ENCODE data around the gene TMEM263. TPM values are rescaled to one million over a fixed set of nuclear protein-coding genes. Genes with fewer than 3 reads are reported as not detected.

The TMEM263 gene
- total and polyA plus RNA-seq, 9 of the 15 experiments (the other 6 are each of a cell fraction or from before 2014, with no cell fraction given) = 12.6 to 36.7 (median 24.4) TPM

DNA sequence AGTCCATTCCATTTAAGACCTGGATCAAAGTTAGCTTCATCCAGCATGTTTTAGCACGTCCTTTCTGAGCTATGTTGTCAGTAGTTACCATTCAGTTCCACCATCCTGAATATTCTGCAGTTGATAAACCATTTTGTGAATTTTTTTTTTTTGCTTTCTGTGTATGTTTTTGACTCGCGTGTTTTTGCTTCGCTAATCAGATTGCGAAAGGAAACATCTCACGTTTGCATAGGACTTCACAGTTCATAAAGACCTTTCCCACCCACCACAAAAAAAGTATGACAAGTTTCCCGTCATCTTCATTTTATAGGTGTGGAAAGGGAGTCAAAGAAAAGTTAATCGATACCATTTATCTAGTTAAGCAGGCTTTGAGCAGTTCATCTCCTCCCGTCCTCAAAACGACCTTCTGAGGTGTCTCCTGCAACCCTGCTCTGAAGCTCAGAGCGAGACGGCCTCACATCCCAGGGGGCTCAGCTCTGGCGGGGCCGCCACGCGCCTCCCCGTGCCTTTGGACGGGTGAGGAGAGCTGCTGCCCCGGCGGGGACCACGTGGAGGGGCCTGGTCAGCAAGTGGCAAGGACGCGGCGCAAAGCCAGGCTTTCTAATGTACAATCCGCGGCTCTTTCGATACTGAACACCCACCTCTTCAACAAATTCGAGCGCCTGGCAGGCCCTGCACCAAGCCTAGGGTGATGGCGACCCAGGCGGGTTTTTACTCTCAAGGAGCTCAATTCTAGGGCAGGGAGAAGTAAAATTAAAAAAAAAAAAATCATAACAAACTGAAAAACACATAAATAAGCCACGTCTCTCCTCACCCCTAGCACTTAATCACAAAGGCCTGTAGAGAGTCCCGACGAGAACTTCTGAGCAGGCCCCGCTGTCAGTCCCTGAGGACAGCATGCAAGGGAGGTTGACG is 988 bp upstream of the TMEM263 start (continued):
- no peak for TF ChIP-seq MEF2A (IDR thresholded peaks at IDR 0.05; ENCODE audit: control insufficient read depth, low read depth, low read length)
- TF ChIP-seq CREB3L1 (IDR thresholded peaks at IDR 0.05; ENCODE audit: borderline replicate concordance, low read depth) = no peak
- TF ChIP-seq RNF2 (IDR thresholded peaks at IDR 0.05) = no peak; the same call in 1 of the 2 replicates
- TF ChIP-seq, protein P1, sequence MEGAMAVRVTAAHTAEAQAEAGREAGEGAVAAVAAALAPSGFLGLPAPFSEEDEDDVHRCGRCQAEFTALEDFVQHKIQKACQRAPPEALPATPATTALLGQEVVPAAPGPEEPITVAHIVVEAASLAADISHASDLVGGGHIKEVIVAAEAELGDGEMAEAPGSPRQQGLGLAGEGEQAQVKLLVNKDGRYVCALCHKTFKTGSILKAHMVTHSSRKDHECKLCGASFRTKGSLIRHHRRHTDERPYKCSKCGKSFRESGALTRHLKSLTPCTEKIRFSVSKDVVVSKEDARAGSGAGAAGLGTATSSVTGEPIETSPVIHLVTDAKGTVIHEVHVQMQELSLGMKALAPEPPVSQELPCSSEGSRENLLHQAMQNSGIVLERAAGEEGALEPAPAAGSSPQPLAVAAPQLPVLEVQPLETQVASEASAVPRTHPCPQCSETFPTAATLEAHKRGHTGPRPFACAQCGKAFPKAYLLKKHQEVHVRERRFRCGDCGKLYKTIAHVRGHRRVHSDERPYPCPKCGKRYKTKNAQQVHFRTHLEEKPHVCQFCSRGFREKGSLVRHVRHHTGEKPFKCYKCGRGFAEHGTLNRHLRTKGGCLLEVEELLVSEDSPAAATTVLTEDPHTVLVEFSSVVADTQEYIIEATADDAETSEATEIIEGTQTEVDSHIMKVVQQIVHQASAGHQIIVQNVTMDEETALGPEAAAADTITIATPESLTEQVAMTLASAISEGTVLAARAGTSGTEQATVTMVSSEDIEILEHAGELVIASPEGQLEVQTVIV (CRISPR knock-in tag; IDR thresholded peaks at IDR 0.05; ENCODE audit: borderline replicate concordance) = no peak
- TF ChIP-seq KLF10 (CRISPR knock-in tag; IDR thresholded peaks at IDR 0.05) = no peak
- TF ChIP-seq ZNF75A (CRISPR knock-in tag; IDR thresholded peaks at IDR 0.05) = no peak
- TF ChIP-seq, protein P2, sequence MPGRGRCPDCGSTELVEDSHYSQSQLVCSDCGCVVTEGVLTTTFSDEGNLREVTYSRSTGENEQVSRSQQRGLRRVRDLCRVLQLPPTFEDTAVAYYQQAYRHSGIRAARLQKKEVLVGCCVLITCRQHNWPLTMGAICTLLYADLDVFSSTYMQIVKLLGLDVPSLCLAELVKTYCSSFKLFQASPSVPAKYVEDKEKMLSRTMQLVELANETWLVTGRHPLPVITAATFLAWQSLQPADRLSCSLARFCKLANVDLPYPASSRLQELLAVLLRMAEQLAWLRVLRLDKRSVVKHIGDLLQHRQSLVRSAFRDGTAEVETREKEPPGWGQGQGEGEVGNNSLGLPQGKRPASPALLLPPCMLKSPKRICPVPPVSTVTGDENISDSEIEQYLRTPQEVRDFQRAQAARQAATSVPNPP (IDR thresholded peaks at IDR 0.05; ENCODE audit: borderline replicate concordance, insufficient read depth, insufficient read length) = no peak
- TF ChIP-seq ZBTB40 (IDR thresholded peaks at IDR 0.05) = peak; percentile 53
- no peak for TF ChIP-seq ZBTB40 (CRISPR knock-in tag; IDR thresholded peaks at IDR 0.05)
- TF ChIP-seq ETV6 (IDR thresholded peaks at IDR 0.05; ENCODE audit: borderline replicate concordance in 1 of 2, low read depth in 2 of 2, low read length in 1 of 2) = no peak
- TF ChIP-seq ETV6 (CRISPR knock-in tag; IDR thresholded peaks at IDR 0.05; ENCODE audit: borderline replicate concordance) = peak; percentile 61; the same call in 1 of the 2 replicates
- TF ChIP-seq NBN (IDR thresholded peaks at IDR 0.05; ENCODE audit: low read depth) = 0 out of 2 replicates have a peak, but pooled peaks have one; percentile 27
